HG02642 (cell line): ENCODE data around the gene HSD17B11.
"Not testable (repeated sequence)": the region's sequence is repeated elsewhere in the genome, so short reads cannot be mapped to it uniquely, and the experiment has no call there.

Experiments used
- ATAC-seq: cut with Tn5 transposase; IDR thresholded peaks from one replicate; pipeline ENCODE4 v1.9.1; 2021; ENCODE audit warnings: mild to moderate bottlenecking; ENCODE audit not compliant: unreplicated experiment, poor library complexity

The HSD17B11 gene

GRCh38 chr4:87406902-87407301, 15.9 kb upstream of the HSD17B11 start:
- not testable (repeated sequence) for ATAC-seq

GRCh38 chr4:87406462-87406861, 15.5 kb upstream of the HSD17B11 start:
- peak; percentile 57 for ATAC-seq

- ATAC-seq = no peak
Measured at GRCh38 chr4:87405211-87405820, 14.3 kb upstream of the HSD17B11 start.

GRCh38 chr4:87403732-87404131, 12.7 kb upstream of the HSD17B11 start:
- ATAC-seq = not testable (repeated sequence)

GRCh38 chr4:87399954-87400353, 9.0 kb upstream of the HSD17B11 start:
- no peak for ATAC-seq

GRCh38 chr4:87399148-87399547, 8.2 kb upstream of the HSD17B11 start:
- no peak for ATAC-seq

- ATAC-seq = not testable (repeated sequence)
Measured at GRCh38 chr4:87395851-87396250, 4.9 kb upstream of the HSD17B11 start.

GRCh38 chr4:87395073-87395472, 4.1 kb upstream of the HSD17B11 start:
- not testable (repeated sequence) for ATAC-seq

GRCh38 chr4:87392183-87392582, 1.2 kb upstream of the HSD17B11 start:
- ATAC-seq = no peak

GRCh38 chr4:87391576-87392054, 627 bp upstream of the HSD17B11 start:
- ATAC-seq = peak; percentile 12

GRCh38 chr4:87390551-87390890, 467 bp downstream of the HSD17B11 start:
- ATAC-seq = peak; percentile 1

- ATAC-seq = not testable (repeated sequence)
Measured at GRCh38 chr4:87390055-87390454, 933 bp downstream of the HSD17B11 start.

- no peak for ATAC-seq
Measured at GRCh38 chr4:87388901-87389300, 2.1 kb downstream of the HSD17B11 start.

- no peak for ATAC-seq
Measured at GRCh38 chr4:87387237-87387636, 3.8 kb downstream of the HSD17B11 start.

- not testable (repeated sequence) for ATAC-seq
Measured at GRCh38 chr4:87384466-87385132, 6.4 kb downstream of the HSD17B11 start.

- no peak for ATAC-seq
Measured at GRCh38 chr4:87382931-87383330, 8.1 kb downstream of the HSD17B11 start.

- ATAC-seq = no peak
Measured at GRCh38 chr4:87382116-87382515, 8.9 kb downstream of the HSD17B11 start.

- no peak for ATAC-seq
Measured at GRCh38 chr4:87377816-87378215, 13.2 kb downstream of the HSD17B11 start.

GRCh38 chr4:87375719-87376291, 15.2 kb downstream of the HSD17B11 start:
- no peak for ATAC-seq

- no peak for ATAC-seq
Measured at GRCh38 chr4:87370068-87370467, 20.9 kb downstream of the HSD17B11 start.

GRCh38 chr4:87366521-87367162, 24.3 kb downstream of the HSD17B11 start:
- ATAC-seq = no peak
